GM12865 (cell line): Measurements from ENCODE around the gene AFF2.

Experiments
- DNase-seq: peaks from one replicate; pipeline ENCODE4 v3.0.0; 2010; ENCODE audit warnings: low read depth
- H3K4me3 ChIP-seq: 2 replicates; pipeline ENCODE4 v1.5.1; 2011; ENCODE audit warnings: mild to moderate bottlenecking, low read depth, low read length, control low read depth
- CTCF ChIP-seq: IDR thresholded peaks from 2 replicates; pipeline ENCODE4 v1.5.1; 2011; ENCODE audit warnings: low read length, control low read depth, low read depth, inconsistent platforms; ENCODE audit not compliant: insufficient read depth; ENCODE audit errors: missing control alignments

Gene AFF2

GRCh38 chrX:148850631-148851030 lies 350.2 kb downstream of the AFF2 start:
- TF ChIP-seq CTCF, result no peak
- no peak for DNase-seq
- H3K4me3 ChIP-seq, result no peak overlapping the region

GRCh38 chrX:148854306-148854705 lies 353.9 kb downstream of the AFF2 start:
- no peak for DNase-seq
- no peak for TF ChIP-seq CTCF
- no peak overlapping the region for H3K4me3 ChIP-seq

GRCh38 chrX:148856505-148856904 lies 356.1 kb downstream of the AFF2 start:
- DNase-seq, result no peak
- no peak for TF ChIP-seq CTCF
- H3K4me3 ChIP-seq, result no peak overlapping the region

GRCh38 chrX:148865277-148866210 lies 365.1 kb downstream of the AFF2 start:
- no peak overlapping the region for H3K4me3 ChIP-seq
- DNase-seq, result no peak
- TF ChIP-seq CTCF, result no peak

GRCh38 chrX:148867596-148867995 lies 367.2 kb downstream of the AFF2 start:
- TF ChIP-seq CTCF, result no peak
- no peak for DNase-seq
- H3K4me3 ChIP-seq, result no peak overlapping the region

- H3K4me3 ChIP-seq, result no peak overlapping the region
- no peak for DNase-seq
- TF ChIP-seq CTCF, result no peak
These were observed 371.2 kb downstream of the AFF2 start for GRCh38 chrX:148871422-148872160.
